Endothelial cell of umbilical vein (primary cell): ENCODE results near the gene TRAP1. TPM values are rescaled to one million over a fixed set of nuclear protein-coding genes. Genes with fewer than 3 reads are reported as not detected.

Experiments used
- BruUV-seq: library from RNA; stranded (reverse); fragments of 400-500 nt; replicated peaks from 2 replicates; lab custom pipeline; 2021; lab: Mats Ljungman, UMichigan
- CTCF ChIA-PET: fragments of 300-600, 350-600 bp; sonication (Branson Sonifier 250); formaldehyde crosslinking; loops from one replicate; lab custom pipeline; 2021; ENCODE audit warnings: antibody characterized with exemption, inconsistent platforms; lab: Charles Lee
- POLR2A ChIA-PET: fragments of 300-600, 350-600 bp; sonication (Branson Sonifier 250); formaldehyde crosslinking; loops from one replicate; lab custom pipeline; 2021; ENCODE audit warnings: antibody characterized with exemption, inconsistent platforms; lab: Charles Lee
- DNase-seq: peaks from one replicate; pipeline ENCODE4 v3.0.0-alpha.2; 2011; ENCODE audit warnings: low read depth, low spot score
- FAIRE-seq: peaks from 2 replicates; lab custom pipeline; 2011; peaks lifted over from hg19 to GRCh38; lab: Jason Lieb, UNC
- H2AFZ ChIP-seq: 2 replicates; pipeline ENCODE4 v1.6.0; 2012; ENCODE audit warnings: low read depth, low read length, control low read depth, inconsistent platforms
- H3K27ac ChIP-seq: 2 replicates; pipeline ENCODE4 v1.5.1; 2011; ENCODE audit warnings: low read depth, mild to moderate bottlenecking, control low read depth, low read length, moderate library complexity; ENCODE audit not compliant: insufficient read depth
- H3K27me3 ChIP-seq, 2 experiments: 2 replicates each; pipeline versions ENCODE4 v1.6.0 to v1.6.1; 2011; ENCODE audit warnings: low read length in 2 of 2, mixed read lengths in 1 of 2; ENCODE audit not compliant: control insufficient read depth in 2 of 2, insufficient read depth in 2 of 2
- H3K36me3 ChIP-seq, 2 experiments: 2 replicates in 1 of 2; 3 replicates in 1 of 2; pipeline ENCODE4 v1.5.1; 2011; ENCODE audit warnings: low read length in 2 of 2, mild to moderate bottlenecking in 1 of 2, moderate library complexity in 1 of 2; ENCODE audit not compliant: control insufficient read depth in 2 of 2, insufficient read depth in 2 of 2; ENCODE audit errors: extremely low read depth in 1 of 2
- H3K4me1 ChIP-seq: 3 replicates; pipeline ENCODE4 v1.5.1; 2011; ENCODE audit warnings: mild to moderate bottlenecking, low read length; ENCODE audit not compliant: control insufficient read depth, insufficient read depth; ENCODE audit errors: extremely low read depth
- H3K4me2 ChIP-seq: 2 replicates; pipeline ENCODE4 v1.6.1; 2011; ENCODE audit warnings: low read length, control low read depth, mixed read lengths; ENCODE audit not compliant: insufficient read depth
- H3K4me3 ChIP-seq, 3 experiments: fragments of 200-600 bp in 1 of 3; sonication (generic), shearing (Covaris generic) in 1 of 3; replicated peaks in 1 of 3; 2 replicates each; pipeline ENCODE4 v1.5.1; 2011 to 2016; ENCODE audit warnings: control low read depth in 3 of 3, low read length in 3 of 3, mild to moderate bottlenecking in 2 of 3, inconsistent platforms in 1 of 3, low read depth in 1 of 3, moderate library complexity in 1 of 3; ENCODE audit not compliant: insufficient read depth in 1 of 3
- H3K79me2 ChIP-seq: 2 replicates; pipeline ENCODE4 v1.6.0; 2012; ENCODE audit warnings: low read length, inconsistent platforms; ENCODE audit not compliant: control insufficient read depth, insufficient read depth
- H3K9ac ChIP-seq: replicated peaks from 2 replicates; pipeline ENCODE3; 2011; ENCODE audit warnings: low read length, control low read depth; ENCODE audit not compliant: insufficient read depth; ENCODE audit errors: extremely low read depth
- H3K9me1 ChIP-seq: replicated peaks from 3 replicates; pipeline ENCODE4 v1.6.0; 2011; ENCODE audit warnings: mild to moderate bottlenecking, low read length; ENCODE audit not compliant: control insufficient read depth, insufficient read depth; ENCODE audit errors: extremely low read depth
- H3K9me3 ChIP-seq: replicated peaks from 2 replicates; pipeline ENCODE4 v1.5.1; 2012; ENCODE audit warnings: low read length, inconsistent platforms; ENCODE audit not compliant: control insufficient read depth, insufficient read depth
- H4K20me1 ChIP-seq: replicated peaks from 2 replicates; pipeline ENCODE3; 2011; ENCODE audit warnings: mild to moderate bottlenecking, low read length; ENCODE audit not compliant: control insufficient read depth, insufficient read depth; ENCODE audit errors: extremely low read depth
- CTCF ChIP-seq, 2 donors: IDR thresholded peaks; 1 replicate in 1 of 2; 2 replicates in 1 of 2; pipeline ENCODE4 v1.5.1; 2011; ENCODE audit warnings: low read length in 2 of 2, mild to moderate bottlenecking in 2 of 2, moderate library complexity in 2 of 2, control low read depth in 1 of 2, inconsistent platforms in 1 of 2, low read depth in 1 of 2; ENCODE audit not compliant: insufficient read depth in 1 of 2; ENCODE audit errors: extremely low read depth in 1 of 2
- EZH2 ChIP-seq: IDR thresholded peaks from 2 replicates; pipeline ENCODE4 v1.6.1; 2012; ENCODE audit warnings: borderline replicate concordance, low read depth, mild to moderate bottlenecking, moderate library complexity, low read length, inconsistent platforms; ENCODE audit not compliant: severe bottlenecking
- FOS ChIP-seq: IDR thresholded peaks from 2 replicates; pipeline ENCODE4 v1.6.1; 2011; ENCODE audit warnings: mild to moderate bottlenecking, low read length, moderate library complexity, borderline replicate concordance; ENCODE audit not compliant: insufficient read depth
- GATA2 ChIP-seq: IDR thresholded peaks from 2 replicates; pipeline ENCODE4 v1.7.0; 2011; ENCODE audit warnings: low read depth, mild to moderate bottlenecking, moderate library complexity, mixed read lengths, low read length; ENCODE audit not compliant: insufficient read length, insufficient read depth
- JUN ChIP-seq: IDR thresholded peaks from 2 replicates; pipeline ENCODE4 v1.6.1; 2011; ENCODE audit warnings: borderline replicate concordance, low read depth; ENCODE audit not compliant: insufficient read length, insufficient read depth
- MYC ChIP-seq: IDR thresholded peaks from one replicate; pipeline ENCODE4 v1.6.1; 2011; ENCODE audit warnings: mild to moderate bottlenecking, low read depth, low read length
- POLR2A ChIP-seq: IDR thresholded peaks from 2 replicates; pipeline ENCODE4 v1.6.1; 2012; ENCODE audit warnings: low read depth, mild to moderate bottlenecking, control low read depth, low read length
- POLR2AphosphoS5 ChIP-seq: IDR thresholded peaks from 2 replicates; pipeline ENCODE4 v1.6.1; 2012; ENCODE audit warnings: low read depth, mild to moderate bottlenecking, control low read depth, low read length, moderate library complexity; ENCODE audit not compliant: insufficient read depth
- dilution Hi-C: fragments of 300-500 bp; cut with MboI; formaldehyde crosslinking; loops from one replicate; pipeline ENCODE4 v1.15.0; 2019; ENCODE audit warnings: low sequenced_read_pairs; ENCODE audit not compliant: extremely low pct_ligation_motif_present
- intact Hi-C: fragments of 100-400 bp; cut with micrococcal nuclease; formaldehyde crosslinking; loops from one replicate; pipeline ENCODE4 v1.10.0; 2022
- polyA plus RNA-seq, 4 experiments: library from polyadenylated mRNA; depleted of rRNA in 3 of 4; stranded (reverse) in 3 of 4; unstranded in 1 of 4; fragments of >200 nt; gene quantifications; 2 replicates each; pipeline versions ENCODE4 v1.2.1 to v1.2.3, GENCODE V29; 2011 to 2012; ENCODE audit warnings: missing spikeins in 1 of 4
- total RNA-seq: library from RNA; stranded (reverse); gene quantifications from 2 replicates; pipeline ENCODE4 v1.2.3, GENCODE V29; 2021
- TF ChIP-seq, protein P1 (sequence below): IDR thresholded peaks from 2 replicates; pipeline ENCODE4 v1.6.1; 2011; ENCODE audit not compliant: insufficient read depth, insufficient read length

TRAP1 gene
- total and polyA plus RNA-seq, 2 donors (not counting 3 experiments of a cell fraction or from before 2014, with no cell fraction given): 95.6 to 102 TPM

GRCh38 chr16:3754772-3755171, 37.4 kb upstream of the TRAP1 start:
- POLR2A ChIA-PET: no interaction called here
- TF ChIP-seq POLR2A: no peak
- no peak for TF ChIP-seq JUN
- TF ChIP-seq EZH2: no peak
- TF ChIP-seq POLR2AphosphoS5: no peak
- TF ChIP-seq MYC: no peak
- TF ChIP-seq CTCF (IDR thresholded peaks at IDR 0.05; ENCODE audit: extremely low read depth in 1 of 2, insufficient read depth in 1 of 2, low read depth in 1 of 2, low read length in 2 of 2): no peak
- TF ChIP-seq FOS: no peak
- TF ChIP-seq, protein P1, sequence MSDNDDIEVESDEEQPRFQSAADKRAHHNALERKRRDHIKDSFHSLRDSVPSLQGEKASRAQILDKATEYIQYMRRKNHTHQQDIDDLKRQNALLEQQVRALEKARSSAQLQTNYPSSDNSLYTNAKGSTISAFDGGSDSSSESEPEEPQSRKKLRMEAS: no peak
- TF ChIP-seq GATA2: no peak
- no peaks in the 10 kb centered on the region for H3K4me1 ChIP-seq
- BruUV-seq: no TSS peak
- no peak for DNase-seq
- CTCF ChIA-PET: interaction anchor here (0.8 to 1.7 kb wide), 2 partner anchors 18 kb away, joined by 3 to 4 read pairs; no protein-coding TSS in a partner anchor
- H3K79me2 ChIP-seq: no peaks in the 10 kb centered on the region
- dilution Hi-C loops: no loop called here
- H3K27ac ChIP-seq: no peak overlapping the region
- no peak overlapping the region for H3K4me3 ChIP-seq
- intact Hi-C loops: no loop called here
- no peaks in the 10 kb centered on the region for H3K9me1 ChIP-seq
- no peaks in the 10 kb centered on the region for H3K27me3 ChIP-seq
- H2AFZ ChIP-seq: no peak overlapping the region
- H4K20me1 ChIP-seq: no peaks in the 10 kb centered on the region
- no peak overlapping the region for H3K4me2 ChIP-seq
- no peak overlapping the region for H3K9ac ChIP-seq
- no peak for FAIRE-seq
- H3K36me3 ChIP-seq: peaks cover 17% of the 10 kb centered on the region in 2 experiments
- no peaks in the 10 kb centered on the region for H3K9me3 ChIP-seq
